ENCODE data around the gene EVI5. TPM values are rescaled to one million over a fixed set of nuclear protein-coding genes. Genes with fewer than 3 reads are reported as not detected.

EVI5 gene
- total and polyA plus RNA-seq, 11 donors = 3.5 to 34.6 (median 23.5) TPM

- no peaks in the 10 kb centered on the region for H3K9me3 ChIP-seq
- no peak for DNase-seq
- no peak for TF ChIP-seq CTCF (IDR thresholded peaks at IDR 0.05)
- no peak for TF ChIP-seq POLR2A (IDR thresholded peaks at IDR 0.05)
- H3K27ac ChIP-seq = no peak overlapping the region
- no peak for ATAC-seq
- H3K27me3 ChIP-seq = no peaks in the 10 kb centered on the region
- intact Hi-C loops (cut with DNase I) = no loop called here
- 70 to 82% (median 74%) methylated on average over 2 of the region's 2 CpGs for WGBS, 4 donors
- H3K4me3 ChIP-seq = no peak overlapping the region
- no peaks in the 10 kb centered on the region for H3K36me3 ChIP-seq
- no peaks in the 10 kb centered on the region for H3K4me1 ChIP-seq
Observed at GRCh38 chr1:92495392-92496063, 289.4 kb downstream of the EVI5 start.

DNA sequence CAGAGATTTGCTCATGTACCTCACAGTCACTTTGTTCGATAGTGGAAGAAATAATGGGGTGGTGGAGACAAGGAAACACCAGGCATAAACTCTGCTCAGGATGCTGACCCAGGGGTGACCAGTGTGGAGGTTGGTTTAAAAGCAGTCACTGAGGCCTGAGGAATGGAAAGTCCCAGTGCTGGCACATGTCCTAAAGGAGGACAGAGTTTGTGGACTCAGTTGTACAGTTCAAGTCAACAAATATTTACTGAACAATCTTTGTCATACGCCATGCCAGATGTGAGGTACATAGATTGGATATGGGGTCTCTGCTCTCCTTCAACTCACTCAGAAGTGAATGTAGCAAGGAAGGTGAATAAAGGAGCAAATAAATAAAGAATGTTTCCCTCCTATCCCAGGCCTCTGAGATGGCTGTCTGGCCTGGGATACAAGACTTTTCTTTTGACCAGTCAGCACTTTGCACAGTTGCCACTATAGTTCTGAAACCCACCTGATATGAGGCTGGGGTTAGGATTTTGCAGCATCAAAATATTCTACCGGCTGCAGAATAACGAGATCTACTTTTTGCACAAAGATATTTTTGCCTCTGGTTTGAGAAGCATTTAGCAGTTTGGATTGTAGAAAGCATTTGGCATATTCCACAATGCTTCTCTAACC, 290.3 kb downstream of the EVI5 start:
- intact Hi-C loops (cut with DNase I) = no loop called here
- TF ChIP-seq CTCF (IDR thresholded peaks at IDR 0.05) = no peak
- TF ChIP-seq POLR2A (IDR thresholded peaks at IDR 0.05) = no peak
- 89 to 94% (median 90%) methylated on average over 4 of the region's 4 CpGs for WGBS, 4 donors

GRCh38 chr1:92493139-92493538, 291.8 kb downstream of the EVI5 start:
- WGBS, 4 donors = 92 to 98% (median 95%) methylated on average over 4 of the region's 4 CpGs
- no peaks in the 10 kb centered on the region for H3K9me3 ChIP-seq
- no peak overlapping the region for H3K4me3 ChIP-seq
- H3K36me3 ChIP-seq = no peaks in the 10 kb centered on the region
- H3K27ac ChIP-seq = no peak overlapping the region
- no peak for DNase-seq
- intact Hi-C loops (cut with DNase I) = no loop called here
- no peak for ATAC-seq
- TF ChIP-seq CTCF (IDR thresholded peaks at IDR 0.05) = no peak
- no peak for TF ChIP-seq POLR2A (IDR thresholded peaks at IDR 0.05)
- no peaks in the 10 kb centered on the region for H3K4me1 ChIP-seq
- peaks cover 0 to 12% (median 3%) of the 10 kb centered on the region in 9 donors for H3K27me3 ChIP-seq

More for the DNA sequence above, 290.3 kb downstream of the EVI5 start:
- Histone ChIP-seq H3K4me1 (no peaks in the 10 kb centered on the region), H3K36me3 (no peaks in the 10 kb centered on the region), H3K4me3 (no peak overlapping the region), H3K9me3 (no peaks in the 10 kb centered on the region), H3K27ac (no peak overlapping the region), H3K27me3 (peaks cover 0 to 3% (median 0%) of the 10 kb centered on the region in 9 donors)
- ATAC-seq (no peak), DNase-seq (no peak)

- Histone ChIP-seq H3K4me3 (no peak overlapping the region), H3K27ac (no peak overlapping the region), H3K27me3 (peaks cover 20 to 53% (median 30%) of the 10 kb centered on the region in 9 donors), H3K9me3 (no peaks in the 10 kb centered on the region), H3K4me1 (peaks cover 3 to 32% (median 25%) of the 10 kb centered on the region in 12 donors), H3K36me3 (no peaks in the 10 kb centered on the region)
- WGBS, 4 donors = 71 to 78% (median 74%) methylated on average over 3 of the region's 3 CpGs
- TF ChIP-seq POLR2A (IDR thresholded peaks at IDR 0.05) = no peak
- no peak for TF ChIP-seq CTCF (IDR thresholded peaks at IDR 0.05)
- DNase-seq = no peak
- intact Hi-C loops (cut with DNase I) = loop anchor here in 1 of 10 donors (10.0 kb wide), 1 partner anchor 336 kb away; no protein-coding TSS in a partner anchor
- no peak for ATAC-seq
Observed at GRCh38 chr1:92488832-92489231, 296.1 kb downstream of the EVI5 start.
